KMS-11 (cell line): ENCODE measurements around the gene TUBA3D.
"Not testable (repeated sequence)": the region's sequence is repeated elsewhere in the genome, so short reads cannot be mapped to it uniquely, and the experiment has no call there.

ENCODE experiments used
- H2AFZ ChIP-seq: fragments of 200-600 bp; sonication (generic); 2 replicates; pipeline ENCODE4 v1.6.1; 2016; ENCODE audit warnings: antibody characterized with exemption, mixed run types, low read depth
- H3K27ac ChIP-seq: fragments of 200-600 bp; sonication (generic); 2 replicates; pipeline ENCODE4 v1.6.1; 2016; ENCODE audit warnings: mild to moderate bottlenecking, mixed run types
- H3K27me3 ChIP-seq: fragments of 200-600 bp; sonication (generic); 2 replicates; pipeline ENCODE4 v1.6.1; 2017; ENCODE audit warnings: mild to moderate bottlenecking, low read depth, mixed run types, moderate library complexity; ENCODE audit not compliant: insufficient read depth
- H3K36me3 ChIP-seq: fragments of 200-600 bp; sonication (generic); 2 replicates; pipeline ENCODE4 v1.6.1; 2017; ENCODE audit warnings: mild to moderate bottlenecking, mixed run types; ENCODE audit not compliant: insufficient read depth
- H3K4me1 ChIP-seq: fragments of 200-600 bp; sonication (generic); 2 replicates; pipeline ENCODE4 v1.6.1; 2016; ENCODE audit warnings: mild to moderate bottlenecking, low read depth, mixed run types; ENCODE audit not compliant: poor library complexity, severe bottlenecking
- H3K4me2 ChIP-seq: fragments of 200-600 bp; sonication (generic); 2 replicates; pipeline ENCODE4 v1.7.0; 2016; ENCODE audit warnings: mild to moderate bottlenecking, mixed run types
- H3K4me3 ChIP-seq: fragments of 200-600 bp; sonication (generic); IDR thresholded peaks from 2 replicates; pipeline ENCODE4 v1.6.1; 2017; ENCODE audit warnings: low read depth, low read length, mixed read lengths; ENCODE audit not compliant: insufficient read depth
- H3K79me2 ChIP-seq: fragments of 200-600 bp; sonication (generic); 2 replicates; pipeline ENCODE4 v1.6.1; 2016; ENCODE audit warnings: low read depth, mixed run types; ENCODE audit not compliant: insufficient read depth
- H3K9ac ChIP-seq: fragments of 200-600 bp; sonication (generic); 2 replicates; pipeline ENCODE4 v1.6.1; 2016; ENCODE audit warnings: mild to moderate bottlenecking, mixed run types
- H4K20me1 ChIP-seq: fragments of 200-600 bp; sonication (generic); 2 replicates; pipeline ENCODE4 v1.6.1; 2016; ENCODE audit warnings: mild to moderate bottlenecking, mixed run types; ENCODE audit not compliant: insufficient read depth

The TUBA3D gene

GRCh38 chr2:131478074-131478849 is 2.3 kb downstream of the TUBA3D start:
- H3K9ac ChIP-seq, result not testable (repeated sequence)

GRCh38 chr2:131478850-131479461 is 3.0 kb downstream of the TUBA3D start:
- H4K20me1 ChIP-seq, H3K27ac ChIP-seq, H3K79me2 ChIP-seq, H3K27me3 ChIP-seq, H3K4me3 ChIP-seq, H3K4me1 ChIP-seq, H2AFZ ChIP-seq, H3K9ac ChIP-seq, H3K4me2 ChIP-seq, H3K36me3 ChIP-seq: not testable (repeated sequence)

More at GRCh38 chr2:131478074-131478849, 2.3 kb downstream of the TUBA3D start:
- H3K27me3 ChIP-seq, H2AFZ ChIP-seq, H3K4me2 ChIP-seq, H3K4me3 ChIP-seq, H3K36me3 ChIP-seq, H3K4me1 ChIP-seq, H3K27ac ChIP-seq, H4K20me1 ChIP-seq, H3K79me2 ChIP-seq: not testable (repeated sequence)

DNA sequence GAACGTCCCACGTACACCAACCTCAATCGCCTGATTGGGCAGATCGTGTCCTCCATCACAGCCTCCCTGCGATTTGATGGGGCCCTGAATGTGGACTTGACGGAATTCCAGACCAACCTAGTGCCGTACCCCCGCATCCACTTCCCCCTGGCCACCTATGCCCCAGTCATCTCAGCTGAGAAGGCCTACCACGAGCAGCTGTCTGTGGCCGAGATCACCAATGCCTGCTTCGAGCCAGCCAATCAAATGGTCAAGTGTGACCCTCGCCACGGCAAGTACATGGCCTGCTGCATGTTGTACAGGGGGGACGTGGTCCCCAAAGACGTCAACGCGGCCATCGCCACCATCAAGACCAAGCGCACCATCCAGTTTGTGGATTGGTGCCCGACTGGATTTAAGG is 4.4 kb downstream of the TUBA3D start:
- not testable (repeated sequence) for H2AFZ ChIP-seq, H3K4me1 ChIP-seq, H3K27me3 ChIP-seq, H3K36me3 ChIP-seq, H3K79me2 ChIP-seq, H3K9ac ChIP-seq, H3K27ac ChIP-seq, H3K4me3 ChIP-seq, H4K20me1 ChIP-seq, H3K4me2 ChIP-seq

GRCh38 chr2:131482506-131483155 is 6.7 kb downstream of the TUBA3D start:
- not testable (repeated sequence) for H3K79me2 ChIP-seq, H3K9ac ChIP-seq, H3K36me3 ChIP-seq, H3K4me1 ChIP-seq, H2AFZ ChIP-seq, H3K4me2 ChIP-seq, H4K20me1 ChIP-seq, H3K4me3 ChIP-seq, H3K27ac ChIP-seq, H3K27me3 ChIP-seq

DNA sequence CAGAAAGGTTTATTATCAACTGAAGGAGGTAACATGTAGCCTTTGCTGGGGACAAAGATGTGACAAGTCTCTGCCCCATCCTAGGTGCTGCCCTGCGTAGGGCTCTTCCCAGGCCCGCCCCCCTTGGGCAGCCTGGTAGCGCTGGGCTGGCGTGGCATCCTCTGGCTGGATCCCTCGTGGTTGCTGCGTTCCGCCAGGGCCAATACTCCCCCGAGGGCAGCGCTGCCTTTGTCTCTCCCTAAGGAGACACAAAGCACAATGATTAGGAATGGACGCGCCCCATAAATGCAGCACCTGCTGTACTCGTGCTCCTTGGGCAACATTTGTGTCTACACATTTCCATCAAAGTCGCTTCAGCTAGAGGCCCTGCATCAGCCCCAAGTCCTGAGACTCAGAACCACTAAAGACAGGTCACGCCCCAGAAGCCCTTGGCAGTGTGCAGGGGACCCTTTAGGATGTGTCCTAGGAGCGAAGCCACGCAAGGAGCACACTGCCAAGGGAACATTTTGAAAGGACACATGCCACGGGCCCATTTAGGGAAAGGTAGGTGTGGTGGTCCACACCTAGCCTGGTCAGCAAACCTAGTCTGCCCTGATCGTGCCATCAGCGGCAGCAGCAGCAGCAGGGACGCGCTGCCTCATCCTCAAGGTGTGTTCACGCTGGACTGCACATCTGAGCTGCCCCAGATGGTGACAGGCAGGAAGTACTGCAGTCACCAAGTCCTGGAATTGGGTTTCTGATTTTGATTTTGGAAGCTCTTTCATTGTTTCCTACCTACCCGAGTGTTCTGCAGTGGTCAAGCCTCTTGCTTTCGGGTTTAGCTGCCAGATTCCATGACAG is 8.3 kb downstream of the TUBA3D start:
- not testable (repeated sequence) for H3K9ac ChIP-seq, H4K20me1 ChIP-seq, H3K36me3 ChIP-seq, H3K4me3 ChIP-seq, H3K27me3 ChIP-seq, H2AFZ ChIP-seq, H3K4me1 ChIP-seq, H3K27ac ChIP-seq, H3K4me2 ChIP-seq
- peaks cover 12% of the 10 kb centered on the region; the same call in 1 of the 2 replicates for H3K79me2 ChIP-seq

GRCh38 chr2:131484906-131485460 is 9.1 kb downstream of the TUBA3D start:
- not testable (repeated sequence) for H3K9ac ChIP-seq, H4K20me1 ChIP-seq

GRCh38 chr2:131486201-131486902 is 10.4 kb downstream of the TUBA3D start:
- H3K36me3 ChIP-seq, H3K27me3 ChIP-seq, H3K4me1 ChIP-seq: not testable (repeated sequence)

More at GRCh38 chr2:131484906-131485460, 9.1 kb downstream of the TUBA3D start:
- not testable (repeated sequence) for H2AFZ ChIP-seq, H3K27ac ChIP-seq, H3K27me3 ChIP-seq, H3K4me1 ChIP-seq, H3K4me2 ChIP-seq, H3K36me3 ChIP-seq, H3K4me3 ChIP-seq
- peaks cover 20% of the 10 kb centered on the region for H3K79me2 ChIP-seq

More at GRCh38 chr2:131486201-131486902, 10.4 kb downstream of the TUBA3D start:
- H3K79me2 ChIP-seq, result peaks cover 33% of the 10 kb centered on the region
- H3K4me3 ChIP-seq, H3K9ac ChIP-seq, H3K4me2 ChIP-seq, H3K27ac ChIP-seq, H4K20me1 ChIP-seq, H2AFZ ChIP-seq: not testable (repeated sequence)
